Left lung (tissue), 10 donors: ENCODE data around the gene SLC24A3. TPM values are rescaled to one million over a fixed set of nuclear protein-coding genes. Genes with fewer than 3 reads are reported as not detected.
A peak's percentile ranks its signal among the peaks of the same experiment; 100 is the strongest.

ENCODE experiments used
- ATAC-seq: fragments of 200-7000 bp; cut with Tn5 transposase; one replicate; pipeline ENCODE4 v1.9.1; 2020; ENCODE audit warnings: moderate library complexity
- DNase-seq, 4 donors: peaks; one replicate each; pipeline ENCODE4 v3.0.0-alpha.2; 2013 to 2020
- H3K27ac ChIP-seq, 2 donors: fragments of 200-600 bp; sonication (generic) in 1 of 2; one replicate each; pipeline versions ENCODE4 v1.5.0 to v1.8.0; 2020 to 2021
- H3K27me3 ChIP-seq, 2 donors: fragments of 200-600 bp; sonication (generic) in 1 of 2; one replicate each; pipeline versions ENCODE4 v1.5.0 to v1.8.0; 2020 to 2021
- H3K36me3 ChIP-seq, 2 donors: fragments of 200-600 bp; sonication (generic) in 1 of 2; one replicate each; pipeline versions ENCODE4 v1.5.0 to v1.8.0; 2020 to 2021
- H3K4me1 ChIP-seq, 2 donors: fragments of 200-600 bp; one replicate each; pipeline ENCODE4 v1.8.0; 2021
- H3K4me3 ChIP-seq, 2 donors: fragments of 200-600 bp; sonication (generic) in 1 of 2; one replicate each; pipeline versions ENCODE4 v1.5.0 to v1.8.0; 2020 to 2021; ENCODE audit warnings: mild to moderate bottlenecking in 1 of 2
- H3K9me3 ChIP-seq, 2 donors: fragments of 200-600 bp; sonication (generic) in 1 of 2; one replicate each; pipeline versions ENCODE4 v1.5.0 to v1.8.0; 2020 to 2021
- intact Hi-C, 2 donors: fragments of 100-400 bp; cut with DNase I; formaldehyde crosslinking; loops; one replicate each; pipeline versions ENCODE4 v1.11.2 to v1.14.2; 2022
- polyA plus RNA-seq, 6 donors: library from polyadenylated mRNA; unstranded; fragments of 120-200 nt; gene quantifications; one replicate each; pipeline ENCODE4 v1.2.1, GENCODE V29; 2013; ENCODE audit not compliant: insufficient read length in 6 of 6
- total RNA-seq, 2 donors: library from RNA; stranded (reverse); fragmentation: NEBNext Ultra II Directional; extraction: Animal tissue kit (Norgen Biotek cat#: 25700); gene quantifications; one replicate each; pipeline ENCODE4 v1.2.1, GENCODE V29; 2021
- TF ChIP-seq, protein P1 (sequence below), 2 donors: fragments of 200-600 bp; sonication (generic) in 1 of 2; IDR thresholded peaks; one replicate each; pipeline versions ENCODE4 v1.5.0 to v1.8.0; 2021; ENCODE audit warnings: antibody characterized with exemption in 2 of 2
- donor health status: DM: no; HTN: yes; CAD: no.
- donor health status: DM: no; HTN: no; CAD: no.

The SLC24A3 gene
- total and polyA plus RNA-seq, 8 donors, result 4.4 to 8.7 (median 6.6) TPM

- no peak overlapping the region for H3K4me3 ChIP-seq
- intact Hi-C loops, result no loop called here
- no peaks in the 10 kb centered on the region for H3K27me3 ChIP-seq
- no peaks in the 10 kb centered on the region for H3K9me3 ChIP-seq
- no peak for ATAC-seq
- no peaks in the 10 kb centered on the region for H3K36me3 ChIP-seq
- no peak for DNase-seq
- no peak overlapping the region for H3K27ac ChIP-seq
- no peaks in the 10 kb centered on the region for H3K4me1 ChIP-seq
- TF ChIP-seq, protein P1, sequence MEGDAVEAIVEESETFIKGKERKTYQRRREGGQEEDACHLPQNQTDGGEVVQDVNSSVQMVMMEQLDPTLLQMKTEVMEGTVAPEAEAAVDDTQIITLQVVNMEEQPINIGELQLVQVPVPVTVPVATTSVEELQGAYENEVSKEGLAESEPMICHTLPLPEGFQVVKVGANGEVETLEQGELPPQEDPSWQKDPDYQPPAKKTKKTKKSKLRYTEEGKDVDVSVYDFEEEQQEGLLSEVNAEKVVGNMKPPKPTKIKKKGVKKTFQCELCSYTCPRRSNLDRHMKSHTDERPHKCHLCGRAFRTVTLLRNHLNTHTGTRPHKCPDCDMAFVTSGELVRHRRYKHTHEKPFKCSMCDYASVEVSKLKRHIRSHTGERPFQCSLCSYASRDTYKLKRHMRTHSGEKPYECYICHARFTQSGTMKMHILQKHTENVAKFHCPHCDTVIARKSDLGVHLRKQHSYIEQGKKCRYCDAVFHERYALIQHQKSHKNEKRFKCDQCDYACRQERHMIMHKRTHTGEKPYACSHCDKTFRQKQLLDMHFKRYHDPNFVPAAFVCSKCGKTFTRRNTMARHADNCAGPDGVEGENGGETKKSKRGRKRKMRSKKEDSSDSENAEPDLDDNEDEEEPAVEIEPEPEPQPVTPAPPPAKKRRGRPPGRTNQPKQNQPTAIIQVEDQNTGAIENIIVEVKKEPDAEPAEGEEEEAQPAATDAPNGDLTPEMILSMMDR (IDR thresholded peaks at IDR 0.05), result no peak
Observed at GRCh38 chr20:19624221-19624965, 412.0 kb downstream of the SLC24A3 start.

GRCh38 chr20:19625426-19625825 lies 413.0 kb downstream of the SLC24A3 start:
- no peak for DNase-seq

GRCh38 chr20:19626896-19627295 lies 414.5 kb downstream of the SLC24A3 start:
- Histone ChIP-seq H3K9me3 (no peaks in the 10 kb centered on the region), H3K36me3 (no peaks in the 10 kb centered on the region), H3K27me3 (no peaks in the 10 kb centered on the region), H3K4me1 (no peaks in the 10 kb centered on the region), H3K27ac (no peak overlapping the region), H3K4me3 (no peak overlapping the region)
- TF ChIP-seq, protein P1 (IDR thresholded peaks at IDR 0.05), result no peak
- intact Hi-C loops, result no loop called here
- DNase-seq, result no peak
- no peak for ATAC-seq

More at GRCh38 chr20:19625426-19625825, 413.0 kb downstream of the SLC24A3 start:
- intact Hi-C loops, result no loop called here
- Histone ChIP-seq H3K4me3 (no peak overlapping the region), H3K27ac (no peak overlapping the region), H3K27me3 (no peaks in the 10 kb centered on the region), H3K36me3 (no peaks in the 10 kb centered on the region), H3K9me3 (no peaks in the 10 kb centered on the region), H3K4me1 (no peaks in the 10 kb centered on the region)
- TF ChIP-seq, protein P1 (IDR thresholded peaks at IDR 0.05), result no peak
- no peak for ATAC-seq

DNA sequence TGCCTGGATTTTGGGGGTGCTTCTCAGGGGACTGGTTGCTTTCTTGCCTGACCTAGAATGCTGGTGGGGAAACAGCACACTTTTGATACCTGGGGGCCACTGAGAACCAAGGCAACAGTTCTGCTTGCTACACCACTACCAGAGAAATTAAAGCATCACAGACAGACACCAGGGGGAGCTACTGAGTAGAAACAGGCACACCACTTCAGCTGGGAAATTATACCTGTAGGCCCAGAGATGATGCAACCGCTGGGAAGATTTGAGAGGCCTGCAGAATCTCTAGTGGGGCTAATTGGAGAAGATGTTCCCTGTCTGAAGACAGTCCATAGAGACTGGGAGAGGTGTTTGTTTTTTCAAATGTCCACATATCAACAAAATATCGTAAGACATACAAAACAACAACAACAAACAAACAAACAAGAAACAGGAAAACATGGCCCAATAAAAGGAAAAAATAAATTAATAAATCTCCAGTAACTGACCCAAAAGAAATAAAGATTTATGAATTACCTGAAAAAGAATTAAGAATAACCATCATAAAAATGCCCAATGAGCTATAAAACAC lies 416.2 kb downstream of the SLC24A3 start:
- H3K9me3 ChIP-seq, result no peaks in the 10 kb centered on the region
- intact Hi-C loops, result no loop called here
- no peak overlapping the region for H3K27ac ChIP-seq
- no peaks in the 10 kb centered on the region for H3K4me1 ChIP-seq
- H3K4me3 ChIP-seq, result no peak overlapping the region
- no peaks in the 10 kb centered on the region for H3K27me3 ChIP-seq
- peak in 1 of 4 donors; percentile 35 for DNase-seq
- TF ChIP-seq, protein P1 (IDR thresholded peaks at IDR 0.05), result peak; percentile 38 to 54
- no peaks in the 10 kb centered on the region for H3K36me3 ChIP-seq
- peak; percentile 91 for ATAC-seq

- no peak for ATAC-seq
- intact Hi-C loops, result no loop called here
- no peaks in the 10 kb centered on the region for H3K4me1 ChIP-seq
- no peaks in the 10 kb centered on the region for H3K27me3 ChIP-seq
- peak in 1 of 4 donors; percentile 7 for DNase-seq
- no peak overlapping the region for H3K27ac ChIP-seq
- H3K9me3 ChIP-seq, result no peaks in the 10 kb centered on the region
- H3K36me3 ChIP-seq, result no peaks in the 10 kb centered on the region
- TF ChIP-seq, protein P1 (IDR thresholded peaks at IDR 0.05), result no peak
- H3K4me3 ChIP-seq, result no peak overlapping the region
Observed at GRCh38 chr20:19631410-19631809, 419.0 kb downstream of the SLC24A3 start.
